Activated CD8-positive, alpha-beta T cell treated with anti-CD3 and anti-CD28 coated beads for 36 hours (primary cell): ENCODE measurements around the gene CLDN6. TPM values are rescaled to one million over a fixed set of nuclear protein-coding genes. Genes with fewer than 3 reads are reported as not detected.

ENCODE experiments used
- ATAC-seq: fragments of 200-7000 bp; cut with Tn5 transposase; one replicate; pipeline ENCODE4 v1.10.0; 2021; ENCODE audit warnings: mild to moderate bottlenecking, moderate library complexity
- CTCF ChIA-PET: fragments of 350-600 bp; sonication (Branson Sonifier 250); formaldehyde crosslinking; loops from one replicate; lab custom pipeline; 2021; ENCODE audit warnings: antibody characterized with exemption; lab: Charles Lee
- POLR2A ChIA-PET: fragments of 350-600 bp; sonication (Branson Sonifier 250); formaldehyde crosslinking; loops from one replicate; lab custom pipeline; 2021; ENCODE audit warnings: antibody characterized with exemption; lab: Charles Lee
- DNase-seq: peaks from one replicate; pipeline ENCODE4 v3.0.0-alpha.2; 2020
- H3K27ac Mint-ChIP-seq: one replicate; pipeline ENCODE4 v1.8.0; 2021; ENCODE audit warnings: mild to moderate bottlenecking, mixed read lengths
- H3K27me3 Mint-ChIP-seq: one replicate; pipeline ENCODE4 v1.8.0; 2021; ENCODE audit warnings: mixed read lengths
- H3K36me3 Mint-ChIP-seq: one replicate; pipeline ENCODE4 v1.8.0; 2021; ENCODE audit warnings: low read depth, mixed read lengths
- H3K4me1 Mint-ChIP-seq: one replicate; pipeline ENCODE4 v1.8.0; 2021; ENCODE audit warnings: low read depth, mixed read lengths
- H3K4me3 Mint-ChIP-seq: one replicate; pipeline ENCODE4 v1.8.0; 2021; ENCODE audit warnings: mild to moderate bottlenecking, moderate library complexity, mixed read lengths
- H3K9me3 Mint-ChIP-seq: one replicate; pipeline ENCODE4 v1.8.0; 2021; ENCODE audit warnings: mixed read lengths
- intact Hi-C: fragments of 100-400 bp; cut with micrococcal nuclease; formaldehyde crosslinking; loops from one replicate; pipeline ENCODE4 v1.10.0; 2022
- total RNA-seq, 2 experiments: library from RNA; stranded (reverse); gene quantifications; one replicate each; pipeline ENCODE4 v1.2.3, GENCODE V29; 2021
- TF ChIP-seq, protein P1 (sequence below): fragments of 200-600 bp; IDR thresholded peaks from one replicate; pipeline ENCODE4 v1.8.0; 2022; ENCODE audit warnings: antibody characterized with exemption, mild to moderate bottlenecking

CLDN6 gene
- total RNA-seq, 2 experiments from 2014 or later: not detected

DNA sequence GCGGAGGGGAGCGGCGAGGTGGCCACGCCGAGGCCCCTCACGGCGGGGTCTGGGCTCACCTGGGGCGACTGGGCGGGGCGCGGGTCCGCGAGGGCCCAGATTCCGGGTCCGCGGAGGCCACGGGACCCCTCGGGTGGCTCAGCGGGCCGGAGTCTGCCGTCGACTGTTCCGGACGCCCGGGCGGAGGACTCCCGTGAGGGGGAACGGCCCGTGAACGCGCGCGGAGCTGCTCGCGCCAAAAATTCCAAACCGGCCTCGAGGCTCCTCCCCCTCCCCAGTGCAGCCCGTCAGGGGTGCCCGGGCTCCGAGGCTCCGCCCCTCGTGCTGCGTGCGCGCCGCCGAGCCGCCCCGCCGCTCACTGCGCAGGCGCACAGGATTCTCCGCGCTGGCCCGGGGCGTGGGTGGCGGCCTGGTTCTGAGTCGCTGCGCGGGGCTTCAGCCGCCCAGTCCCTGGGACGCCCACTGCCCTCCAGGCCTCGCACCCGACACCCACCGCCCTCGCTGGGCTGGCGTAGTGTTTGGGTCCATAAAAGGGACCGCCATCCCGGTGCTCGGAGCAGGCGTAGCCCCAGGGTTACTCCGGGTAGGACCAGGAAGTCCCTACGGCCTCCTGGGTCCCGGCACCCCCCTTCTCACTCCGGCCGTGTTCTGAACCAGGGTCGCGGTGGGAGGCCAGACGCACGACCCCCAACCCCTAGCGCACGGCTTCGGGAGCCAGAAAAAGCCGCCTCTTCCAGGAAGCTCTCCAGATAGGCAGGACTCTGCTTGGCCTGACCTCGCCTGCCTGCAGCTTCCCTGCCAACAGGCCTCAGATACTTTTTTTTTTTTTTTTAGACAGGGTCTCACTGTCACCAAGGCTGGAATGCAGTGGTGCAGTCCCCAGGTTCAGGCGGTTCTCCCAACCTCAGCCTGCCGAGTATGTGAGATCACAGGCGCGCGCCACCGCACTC is 37.5 kb downstream of the CLDN6 start, which contains the start of gene PKMYT1:
Gene PKMYT1 (minus strand): TSS at position 220 of the 950 bp plus-strand sequence. CDS start 789 bp downstream, outside the sequence.
- Mint-ChIP-seq H3K27me3 (no peaks in the 10 kb centered on the region), H3K27ac (peak within 1 kb of the TSS; percentile 86), H3K4me1 (peaks cover 13% of the 10 kb centered on the region), H3K4me3 (peak within 1 kb of the TSS; percentile 87), H3K36me3 (peaks cover 31% of the 10 kb centered on the region), H3K9me3 (no peaks in the 10 kb centered on the region)
- CTCF ChIA-PET: interaction anchor here (0.9 to 2.6 kb wide), 8 partner anchors 8 to 100 kb away, joined by 3 to 10 read pairs (median 4); no protein-coding TSS in a partner anchor
- DNase-seq: peak; percentile 94
- POLR2A ChIA-PET: interaction anchor here (0.6 to 3.6 kb wide), 7 partner anchors 9 to 448 kb away, joined by 3 to 20 read pairs (median 4); partner anchors contain the start of gene PAQR4
- TF ChIP-seq, protein P1, sequence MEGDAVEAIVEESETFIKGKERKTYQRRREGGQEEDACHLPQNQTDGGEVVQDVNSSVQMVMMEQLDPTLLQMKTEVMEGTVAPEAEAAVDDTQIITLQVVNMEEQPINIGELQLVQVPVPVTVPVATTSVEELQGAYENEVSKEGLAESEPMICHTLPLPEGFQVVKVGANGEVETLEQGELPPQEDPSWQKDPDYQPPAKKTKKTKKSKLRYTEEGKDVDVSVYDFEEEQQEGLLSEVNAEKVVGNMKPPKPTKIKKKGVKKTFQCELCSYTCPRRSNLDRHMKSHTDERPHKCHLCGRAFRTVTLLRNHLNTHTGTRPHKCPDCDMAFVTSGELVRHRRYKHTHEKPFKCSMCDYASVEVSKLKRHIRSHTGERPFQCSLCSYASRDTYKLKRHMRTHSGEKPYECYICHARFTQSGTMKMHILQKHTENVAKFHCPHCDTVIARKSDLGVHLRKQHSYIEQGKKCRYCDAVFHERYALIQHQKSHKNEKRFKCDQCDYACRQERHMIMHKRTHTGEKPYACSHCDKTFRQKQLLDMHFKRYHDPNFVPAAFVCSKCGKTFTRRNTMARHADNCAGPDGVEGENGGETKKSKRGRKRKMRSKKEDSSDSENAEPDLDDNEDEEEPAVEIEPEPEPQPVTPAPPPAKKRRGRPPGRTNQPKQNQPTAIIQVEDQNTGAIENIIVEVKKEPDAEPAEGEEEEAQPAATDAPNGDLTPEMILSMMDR: no peak
- ATAC-seq: peak; percentile 94
- intact Hi-C loops: no loop called here

DNA sequence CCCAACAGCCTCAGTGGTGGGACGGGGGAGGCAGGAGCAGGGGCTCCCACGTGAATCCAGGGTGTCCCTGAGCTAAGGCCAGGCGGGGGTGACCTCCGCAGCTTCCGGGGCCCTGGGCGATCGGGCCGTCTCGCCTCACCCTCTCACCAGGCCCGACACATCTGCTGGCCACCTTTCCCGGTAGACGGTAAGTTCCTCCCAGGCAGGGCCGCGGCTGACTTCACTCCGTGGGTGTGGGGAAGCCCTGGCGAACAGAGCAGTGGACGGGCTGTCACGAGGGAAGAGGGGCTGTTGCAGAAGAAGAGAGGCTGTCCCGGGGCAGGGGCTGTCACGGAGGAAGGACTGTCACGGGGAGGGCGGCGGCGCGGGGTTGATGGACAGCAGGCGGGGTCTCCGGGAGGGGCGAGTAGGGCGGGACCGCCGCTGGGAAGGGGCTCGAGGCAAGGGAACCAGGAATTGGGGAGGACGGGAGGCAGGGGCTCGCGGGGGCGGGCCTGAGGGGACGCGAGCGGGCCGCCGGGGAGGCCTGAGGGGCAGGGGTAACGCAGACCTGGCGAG is 38.2 kb downstream of the CLDN6 start:
- DNase-seq: peak; percentile 39
- TF ChIP-seq, protein P1: no peak
- CTCF ChIA-PET: interaction anchor here (1.5 to 2.6 kb wide), 4 partner anchors 9 to 70 kb away, joined by 4 to 10 read pairs (median 6); no protein-coding TSS in a partner anchor
- Mint-ChIP-seq H3K27ac (peak overlapping the region; percentile 75), H3K4me1 (peaks cover 13% of the 10 kb centered on the region), H3K27me3 (no peaks in the 10 kb centered on the region), H3K36me3 (peaks cover 33% of the 10 kb centered on the region), H3K9me3 (no peaks in the 10 kb centered on the region), H3K4me3 (peak overlapping the region; percentile 87)
- intact Hi-C loops: no loop called here
- no peak for ATAC-seq
- POLR2A ChIA-PET: interaction anchor here (0.9 to 3.6 kb wide), 5 partner anchors 8 to 42 kb away, joined by 3 to 20 read pairs (median 4); partner anchors contain the start of gene PAQR4

DNA sequence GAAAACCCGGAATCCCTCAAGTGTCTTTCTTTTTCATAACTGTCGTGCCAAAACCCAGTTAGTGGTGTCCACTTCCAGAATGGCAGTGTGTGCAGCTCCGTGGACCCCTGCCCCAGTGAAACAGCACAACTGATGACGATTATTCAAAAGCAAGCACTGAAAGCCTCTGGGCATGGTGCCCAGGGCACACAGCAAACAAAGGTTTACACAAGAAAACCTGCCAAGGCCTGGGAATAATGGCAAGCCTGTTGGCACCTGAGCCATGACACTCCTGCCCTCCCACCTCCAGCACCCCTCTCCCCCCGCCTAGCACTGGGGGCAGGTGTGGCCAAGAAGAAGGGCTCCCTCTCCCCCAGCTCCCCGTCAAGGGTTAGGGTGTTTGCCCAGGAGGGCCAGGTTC is 40.5 kb downstream of the CLDN6 start:
- no peak for DNase-seq
- ChIA-PET POLR2A (interaction anchor here (1.4 to 3.6 kb wide), 2 partner anchors 8 to 10 kb away, joined by 8 to 20 read pairs; partner anchors contain the start of gene PAQR4), CTCF (interaction anchor here (0.8 to 2.1 kb wide), 5 partner anchors 7 to 57 kb away, joined by 3 to 8 read pairs (median 5); no protein-coding TSS in a partner anchor)
- no peak overlapping the region for H3K4me3 Mint-ChIP-seq
- no peaks in the 10 kb centered on the region for H3K27me3 Mint-ChIP-seq
- TF ChIP-seq, protein P1: no peak
- peaks cover 39% of the 10 kb centered on the region for H3K36me3 Mint-ChIP-seq
- ATAC-seq: no peak
- intact Hi-C loops: no loop called here
- no peak overlapping the region for H3K27ac Mint-ChIP-seq
- peaks cover 9% of the 10 kb centered on the region for H3K4me1 Mint-ChIP-seq
- H3K9me3 Mint-ChIP-seq: no peaks in the 10 kb centered on the region

DNA sequence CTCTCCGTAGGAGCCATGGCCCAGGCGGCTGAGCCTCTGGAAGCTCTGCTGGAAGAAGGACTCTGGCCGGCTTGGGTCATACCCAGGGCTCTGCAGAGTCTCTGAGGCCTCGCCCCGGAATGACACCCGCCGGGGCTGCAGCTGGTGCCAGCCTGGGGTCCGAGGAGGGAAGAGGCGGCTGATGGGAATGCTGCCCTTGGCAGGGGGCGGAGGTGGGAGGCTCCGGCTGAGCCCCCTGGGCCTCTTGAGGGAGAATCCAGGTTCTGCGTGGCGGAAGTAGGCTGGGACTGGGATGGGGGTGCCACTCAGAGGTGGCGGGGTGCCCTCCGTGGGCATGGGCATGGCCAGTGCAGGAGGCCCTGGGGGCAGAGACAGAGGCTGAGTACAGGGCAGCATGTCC is 41.3 kb downstream of the CLDN6 start:
- Mint-ChIP-seq H3K9me3 (no peaks in the 10 kb centered on the region), H3K27ac (no peak overlapping the region), H3K4me1 (peaks cover 7% of the 10 kb centered on the region), H3K36me3 (peaks cover 46% of the 10 kb centered on the region), H3K4me3 (no peak overlapping the region), H3K27me3 (no peaks in the 10 kb centered on the region)
- POLR2A ChIA-PET: interaction anchor here (1.4 kb wide), 1 partner anchor 10 kb away, joined by 8 read pairs; no protein-coding TSS in a partner anchor
- DNase-seq (no peak), ATAC-seq (no peak)
- CTCF ChIA-PET: interaction anchor here (2.1 kb wide), 1 partner anchor 15 kb away, joined by 8 read pairs; no protein-coding TSS in a partner anchor
- intact Hi-C loops: no loop called here
- TF ChIP-seq, protein P1: no peak
